Measurements from ENCODE around the gene MT1F.

DNA sequence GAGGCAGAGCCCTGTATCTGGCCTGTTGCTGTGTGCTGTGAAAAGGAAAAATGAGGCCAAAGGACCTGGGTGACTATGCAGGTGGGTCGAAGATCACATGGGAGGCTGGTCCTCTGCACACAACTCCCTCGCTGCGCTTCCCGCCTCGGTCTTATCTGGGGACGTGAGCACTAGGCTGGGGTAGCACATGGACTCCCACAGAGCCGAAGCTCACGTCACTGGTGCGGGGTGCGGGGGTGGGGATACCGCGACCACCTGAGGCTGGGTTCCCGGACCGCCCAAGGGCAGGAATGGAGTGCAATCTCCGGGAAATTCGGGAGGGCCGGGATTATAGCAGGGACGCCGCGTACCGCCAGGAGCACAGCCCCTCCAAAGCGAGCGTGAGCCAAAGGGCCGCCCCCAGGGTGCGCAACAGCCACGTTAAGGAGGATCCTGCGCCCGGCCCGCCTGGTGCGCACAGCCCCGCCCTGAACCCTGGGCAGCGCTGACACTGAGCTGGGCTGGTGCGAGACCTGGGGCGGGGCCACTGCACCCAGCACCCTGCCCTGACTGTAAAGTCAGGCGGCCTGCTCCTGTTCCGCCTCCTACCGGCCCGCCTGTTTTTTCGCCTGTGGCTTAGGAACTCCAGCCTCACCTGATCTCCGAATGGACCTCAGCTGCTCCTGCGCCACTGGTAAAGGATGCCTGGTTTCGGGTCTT lies 14.5 kb upstream of the MT1F start:
- TF ChIP-seq EZH2phosphoT487 (IDR thresholded peaks at IDR 0.05; ENCODE audit: borderline replicate concordance, low read depth, low read length), result no peak
- TF ChIP-seq, protein P1, sequence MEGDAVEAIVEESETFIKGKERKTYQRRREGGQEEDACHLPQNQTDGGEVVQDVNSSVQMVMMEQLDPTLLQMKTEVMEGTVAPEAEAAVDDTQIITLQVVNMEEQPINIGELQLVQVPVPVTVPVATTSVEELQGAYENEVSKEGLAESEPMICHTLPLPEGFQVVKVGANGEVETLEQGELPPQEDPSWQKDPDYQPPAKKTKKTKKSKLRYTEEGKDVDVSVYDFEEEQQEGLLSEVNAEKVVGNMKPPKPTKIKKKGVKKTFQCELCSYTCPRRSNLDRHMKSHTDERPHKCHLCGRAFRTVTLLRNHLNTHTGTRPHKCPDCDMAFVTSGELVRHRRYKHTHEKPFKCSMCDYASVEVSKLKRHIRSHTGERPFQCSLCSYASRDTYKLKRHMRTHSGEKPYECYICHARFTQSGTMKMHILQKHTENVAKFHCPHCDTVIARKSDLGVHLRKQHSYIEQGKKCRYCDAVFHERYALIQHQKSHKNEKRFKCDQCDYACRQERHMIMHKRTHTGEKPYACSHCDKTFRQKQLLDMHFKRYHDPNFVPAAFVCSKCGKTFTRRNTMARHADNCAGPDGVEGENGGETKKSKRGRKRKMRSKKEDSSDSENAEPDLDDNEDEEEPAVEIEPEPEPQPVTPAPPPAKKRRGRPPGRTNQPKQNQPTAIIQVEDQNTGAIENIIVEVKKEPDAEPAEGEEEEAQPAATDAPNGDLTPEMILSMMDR (conservative IDR thresholded peaks at IDR 0.05; ENCODE audit: low read length), result no peak
